BJ (cell line): Measurements from ENCODE around the gene RUNX1. TPM values are rescaled to one million over a fixed set of nuclear protein-coding genes. Genes with fewer than 3 reads are reported as not detected.

Source experiments
- CTCF ChIA-PET: fragments of 350-600 bp; formaldehyde crosslinking; extraction: SDS; loops from one replicate; lab custom pipeline; 2021; ENCODE audit warnings: antibody characterized with exemption, inconsistent platforms; lab: Yijun Ruan, JAX
- POLR2A ChIA-PET: fragments of 300-600 bp; sonication (Branson Sonifier 250); formaldehyde crosslinking; extraction: SDS; loops from one replicate; lab custom pipeline; 2021; ENCODE audit warnings: antibody characterized with exemption; lab: Charles Lee
- DNase-seq: peaks from one replicate; pipeline ENCODE4 v3.0.0-alpha.2; 2011; ENCODE audit warnings: low read depth
- H3K27me3 ChIP-seq: 2 replicates; pipeline ENCODE4 v1.6.0; 2011; ENCODE audit warnings: low read length; ENCODE audit not compliant: control insufficient read depth, insufficient read depth
- H3K36me3 ChIP-seq: 2 replicates; pipeline ENCODE4 v1.5.1; 2011; ENCODE audit warnings: low read length; ENCODE audit not compliant: control insufficient read depth, insufficient read depth
- H3K4me3 ChIP-seq: 2 replicates; pipeline ENCODE4 v1.5.1; 2011; ENCODE audit warnings: low read depth, mild to moderate bottlenecking, control low read depth, low read length
- polyA plus RNA-seq: library from polyadenylated mRNA; depleted of rRNA; stranded (reverse); fragments of >200 nt; gene quantifications from 2 replicates; pipeline ENCODE4 v1.2.3, GENCODE V29; 2011
- TF ChIP-seq, protein P1 (sequence below): IDR thresholded peaks from 2 replicates; pipeline ENCODE4 v1.5.1; 2011; ENCODE audit warnings: low read depth, mild to moderate bottlenecking, control low read depth, inconsistent platforms, low read length, moderate library complexity; ENCODE audit not compliant: insufficient read depth

RUNX1 gene
- polyA plus RNA-seq, 1 experiment = 36.1 TPM

DNA sequence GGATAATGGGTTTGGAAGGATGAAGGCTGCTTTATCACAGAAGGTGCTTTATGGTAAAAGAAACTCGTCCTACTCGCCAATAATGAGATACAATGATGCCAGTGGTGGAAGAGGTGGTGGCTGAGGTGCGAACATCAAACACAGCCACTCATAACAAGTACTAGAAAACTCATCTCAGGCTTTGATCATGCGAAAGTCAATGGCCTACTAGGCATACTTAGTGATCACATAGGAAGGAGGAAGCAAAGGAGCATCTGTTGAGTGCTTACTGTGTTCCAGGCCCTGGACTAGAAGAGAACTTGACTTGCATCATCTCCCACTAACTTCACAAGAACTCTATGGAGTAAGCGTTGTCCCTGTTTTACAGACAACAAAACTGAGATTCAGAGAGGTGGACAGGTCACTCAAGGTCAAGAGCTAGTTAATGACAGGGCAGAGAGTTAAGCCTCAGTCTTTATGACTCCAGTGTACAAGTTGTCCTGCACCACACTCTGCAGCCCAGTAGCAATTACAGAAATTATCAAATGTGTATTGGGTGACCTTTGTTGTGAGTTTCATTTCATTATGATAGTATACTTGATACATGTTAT, 33.6 kb downstream of the RUNX1 start:
- Histone ChIP-seq H3K4me3 (no peak overlapping the region), H3K36me3 (no peaks in the 10 kb centered on the region), H3K27me3 (no peaks in the 10 kb centered on the region)
- no peak for DNase-seq
- POLR2A ChIA-PET = no interaction called here
- TF ChIP-seq, protein P1, sequence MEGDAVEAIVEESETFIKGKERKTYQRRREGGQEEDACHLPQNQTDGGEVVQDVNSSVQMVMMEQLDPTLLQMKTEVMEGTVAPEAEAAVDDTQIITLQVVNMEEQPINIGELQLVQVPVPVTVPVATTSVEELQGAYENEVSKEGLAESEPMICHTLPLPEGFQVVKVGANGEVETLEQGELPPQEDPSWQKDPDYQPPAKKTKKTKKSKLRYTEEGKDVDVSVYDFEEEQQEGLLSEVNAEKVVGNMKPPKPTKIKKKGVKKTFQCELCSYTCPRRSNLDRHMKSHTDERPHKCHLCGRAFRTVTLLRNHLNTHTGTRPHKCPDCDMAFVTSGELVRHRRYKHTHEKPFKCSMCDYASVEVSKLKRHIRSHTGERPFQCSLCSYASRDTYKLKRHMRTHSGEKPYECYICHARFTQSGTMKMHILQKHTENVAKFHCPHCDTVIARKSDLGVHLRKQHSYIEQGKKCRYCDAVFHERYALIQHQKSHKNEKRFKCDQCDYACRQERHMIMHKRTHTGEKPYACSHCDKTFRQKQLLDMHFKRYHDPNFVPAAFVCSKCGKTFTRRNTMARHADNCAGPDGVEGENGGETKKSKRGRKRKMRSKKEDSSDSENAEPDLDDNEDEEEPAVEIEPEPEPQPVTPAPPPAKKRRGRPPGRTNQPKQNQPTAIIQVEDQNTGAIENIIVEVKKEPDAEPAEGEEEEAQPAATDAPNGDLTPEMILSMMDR = no peak
- CTCF ChIA-PET = interaction anchor here (0.9 to 1.0 kb wide), 2 partner anchors 10 to 345 kb away, joined by 3 read pairs; no protein-coding TSS in a partner anchor

DNA sequence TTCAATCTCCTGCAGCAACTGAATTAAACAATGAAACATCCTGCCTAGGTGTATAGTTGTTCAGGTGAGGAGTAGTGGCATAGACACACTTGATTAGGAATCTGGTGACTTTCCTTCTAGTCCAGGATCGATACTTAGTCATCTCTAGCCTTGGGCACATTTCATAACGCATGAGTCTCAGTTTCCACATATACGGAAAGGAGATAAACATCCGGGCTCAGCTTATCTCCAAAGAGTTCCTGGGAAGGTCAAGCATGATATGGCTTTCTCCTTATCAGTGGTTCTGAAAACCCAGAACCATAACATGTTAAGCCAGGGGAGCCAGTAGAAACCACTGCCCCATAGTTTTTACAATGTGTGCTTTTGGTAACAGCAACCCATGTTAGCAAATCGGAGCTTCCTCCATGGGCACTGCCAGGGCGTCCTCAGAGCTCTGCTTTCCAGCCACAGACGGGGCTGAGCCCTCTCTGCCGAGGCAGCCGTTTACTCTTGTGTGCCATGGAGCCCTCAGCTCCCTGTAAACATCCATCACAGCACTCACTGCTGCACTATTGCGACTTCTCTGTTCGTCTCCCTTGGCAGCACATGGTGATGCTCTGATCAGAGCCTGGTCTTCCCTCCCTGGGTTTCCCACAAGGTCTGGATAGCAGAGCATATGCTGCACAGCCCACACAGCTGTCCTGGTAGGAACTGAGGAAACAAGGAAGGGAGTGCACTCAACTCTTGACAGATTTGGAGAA, 34.6 kb downstream of the RUNX1 start:
- ChIA-PET POLR2A (no interaction called here), CTCF (interaction anchor here (1.0 kb wide), 1 partner anchor 9 kb away, joined by 3 read pairs; no protein-coding TSS in a partner anchor)

DNA sequence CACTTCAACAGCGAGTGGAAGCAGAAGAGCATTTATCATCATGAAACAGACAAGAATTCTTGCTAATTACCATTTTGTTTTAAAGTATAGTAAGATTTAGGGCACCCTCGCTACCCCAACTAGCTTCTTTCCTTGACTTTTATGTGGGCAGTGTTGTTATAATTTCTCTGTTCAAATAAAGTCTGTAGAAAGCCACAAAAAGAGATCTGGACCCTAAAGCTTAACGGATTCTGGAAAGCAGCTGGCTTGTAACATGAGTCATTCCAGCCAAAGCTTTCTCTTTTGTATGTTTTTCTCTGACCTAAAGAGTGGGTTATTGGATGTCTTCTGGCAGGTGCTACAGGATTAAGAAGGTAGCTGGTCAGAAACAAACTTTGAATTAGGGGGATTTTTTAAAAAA, 37.4 kb downstream of the RUNX1 start:
- no peaks in the 10 kb centered on the region for H3K27me3 ChIP-seq
- ChIA-PET CTCF (interaction anchor here (0.7 kb wide), 1 partner anchor 930 kb away, joined by 3 read pairs; no protein-coding TSS in a partner anchor), POLR2A (no interaction called here)
- no peak overlapping the region for H3K4me3 ChIP-seq
- TF ChIP-seq, protein P1 = no peak
- DNase-seq = no peak
- no peaks in the 10 kb centered on the region for H3K36me3 ChIP-seq

More for the DNA sequence above, 34.6 kb downstream of the RUNX1 start:
- H3K4me3 ChIP-seq = no peak overlapping the region
- H3K27me3 ChIP-seq = no peaks in the 10 kb centered on the region
- TF ChIP-seq, protein P1 = no peak
- no peak for DNase-seq
- H3K36me3 ChIP-seq = no peaks in the 10 kb centered on the region

DNA sequence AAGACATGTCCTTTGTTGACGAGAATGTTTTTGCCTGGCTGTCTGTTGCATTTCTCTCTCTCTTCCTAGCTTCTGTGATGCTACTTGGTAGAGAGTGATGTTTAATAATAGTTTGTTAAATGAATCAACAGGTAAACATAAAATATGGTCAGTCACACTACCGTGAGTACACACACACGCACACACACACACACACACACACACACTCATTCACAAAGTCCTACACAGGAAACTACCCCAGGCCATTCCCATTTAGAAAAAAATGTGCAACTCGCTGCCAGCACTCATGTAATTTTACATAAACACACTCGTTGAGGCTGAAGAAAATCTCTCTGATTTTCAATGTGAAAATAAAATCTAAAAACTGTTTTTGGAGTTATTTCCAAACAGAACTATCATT, 38.7 kb downstream of the RUNX1 start:
- ChIA-PET CTCF (interaction anchor here (0.9 kb wide), 1 partner anchor 19 kb away, joined by 4 read pairs; no protein-coding TSS in a partner anchor), POLR2A (no interaction called here)
- Histone ChIP-seq H3K4me3 (no peak overlapping the region), H3K36me3 (no peaks in the 10 kb centered on the region), H3K27me3 (no peaks in the 10 kb centered on the region)
- DNase-seq = no peak
- TF ChIP-seq, protein P1 = no peak

DNA sequence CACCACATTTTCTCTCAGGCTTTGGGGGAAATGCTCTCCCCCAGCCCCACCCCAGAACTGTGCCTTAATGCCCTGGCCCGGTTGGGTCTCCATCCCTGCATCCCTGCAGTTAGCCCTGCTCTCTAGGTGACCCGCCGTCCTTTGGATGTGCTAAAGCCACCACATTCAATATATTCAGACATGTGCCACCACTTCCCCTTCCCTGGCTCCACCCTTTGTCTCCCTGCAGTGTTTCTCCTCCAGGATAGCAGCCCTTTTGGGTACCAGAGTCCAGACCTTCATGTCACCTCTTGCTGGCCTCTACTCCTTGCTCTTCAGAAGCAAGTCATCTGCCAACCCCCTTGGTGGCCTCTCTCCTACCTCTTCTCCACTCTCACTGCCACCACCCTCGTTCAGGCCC, 41.8 kb downstream of the RUNX1 start:
- CTCF ChIA-PET = no interaction called here
- Histone ChIP-seq H3K27me3 (no peaks in the 10 kb centered on the region), H3K4me3 (no peak overlapping the region), H3K36me3 (no peaks in the 10 kb centered on the region)
- TF ChIP-seq, protein P1 = no peak
- no peak for DNase-seq
- POLR2A ChIA-PET = no interaction called here
